ENCODE measurements around the gene TRPV4. TPM values are rescaled to one million over a fixed set of nuclear protein-coding genes. Genes with fewer than 3 reads are reported as not detected.

The TRPV4 gene
- total and polyA plus RNA-seq, 10 of the 15 experiments (the other 5 are each of a cell fraction or from before 2014, with no cell fraction given): not detected

- RAD21 ChIA-PET (ENCODE audit: unreplicated experiment): no interaction called here
- SMC1A ChIA-PET (ENCODE audit: uncharacterized antibody, unreplicated experiment): no interaction called here
- Histone ChIP-seq H3K4me1 (ENCODE audit: control insufficient read depth, insufficient read depth, low read length) (no peaks in the 10 kb centered on the region), H2AFZ (ENCODE audit: control insufficient read depth, low read depth, low read length) (no peak overlapping the region), H3K4me2 (ENCODE audit: control insufficient read depth, insufficient read depth) (no peak overlapping the region), H3K79me2 (ENCODE audit: control insufficient read depth, insufficient read depth, low read length) (no peaks in the 10 kb centered on the region), H4K20me1 (ENCODE audit: control insufficient read depth, insufficient read depth) (no peaks in the 10 kb centered on the region), H3K36me3 (ENCODE audit: control insufficient read depth in 2 of 2, insufficient read depth in 2 of 2, low read length in 1 of 2) (no peaks in the 10 kb centered on the region), H3K27ac (ENCODE audit: control insufficient read depth, insufficient read depth) (no peak overlapping the region), H3K9me3 (replicated peaks; ENCODE audit: control insufficient read depth, insufficient read depth, low read length) (no peaks in the 10 kb centered on the region), H3K9ac (ENCODE audit: control insufficient read depth, insufficient read depth, low read length) (no peak overlapping the region), H3K27me3 (replicated peaks in 1 of 2; ENCODE audit: control insufficient read depth in 2 of 2, insufficient read depth in 2 of 2, low read length in 1 of 2) (no peaks in the 10 kb centered on the region; a peak in 3 of 4 replicates), H3K4me3 (no peak overlapping the region)
- CTCF ChIA-PET: interaction anchor here (0.6 kb wide), 1 partner anchor 1293 kb away, joined by 3 read pairs; no protein-coding TSS in a partner anchor
- DNase-seq (ENCODE audit: low read depth, low spot score) (no peak), FAIRE-seq (no peak), ATAC-seq (no peak)
- WGBS (ENCODE audit: insufficient coverage, insufficient replicate concordance, low lambda C conversion rate, missing lambda C conversion rate): 28% methylated on average over 10 of the region's 10 CpGs
- no TSS peak for BruUV-seq (replicated peaks)
- intact Hi-C loops (cut with micrococcal nuclease; ENCODE audit: unreplicated experiment): no loop called here
- POLR2A ChIA-PET: interaction anchor here (0.5 to 0.6 kb wide), 2 partner anchors 72 to 1869 kb away, joined by 3 to 8 read pairs; no protein-coding TSS in a partner anchor
- in situ Hi-C loops (cut with MboI): no loop called here
- TF ChIP-seq TCF12 (IDR thresholded peaks at IDR 0.05; ENCODE audit: low read depth, low read length) (no peak), ZNF217 (IDR thresholded peaks at IDR 0.05) (no peak), ETV6 (conservative IDR thresholded peaks at IDR 0.05 in 1 of 2, IDR thresholded peaks at IDR 0.05 in 1 of 2; ENCODE audit: borderline replicate concordance in 1 of 2, low read depth in 1 of 2) (no peak)
These were observed 92.4 kb downstream of the TRPV4 start for GRCh38 chr12:109740694-109741245.

GRCh38 chr12:109739747-109740693 is 93.2 kb downstream of the TRPV4 start:
- Histone ChIP-seq H3K27me3 (replicated peaks in 1 of 2; ENCODE audit: control insufficient read depth in 2 of 2, insufficient read depth in 2 of 2, low read length in 1 of 2) (no peaks in the 10 kb centered on the region; a peak in 3 of 4 replicates), H3K36me3 (ENCODE audit: control insufficient read depth in 2 of 2, insufficient read depth in 2 of 2, low read length in 1 of 2) (no peaks in the 10 kb centered on the region), H4K20me1 (ENCODE audit: control insufficient read depth, insufficient read depth) (no peaks in the 10 kb centered on the region), H2AFZ (ENCODE audit: control insufficient read depth, low read depth, low read length) (no peak overlapping the region), H3K27ac (ENCODE audit: control insufficient read depth, insufficient read depth) (no peak overlapping the region), H3K4me3 (no peak overlapping the region), H3K4me2 (ENCODE audit: control insufficient read depth, insufficient read depth) (no peak overlapping the region), H3K9ac (ENCODE audit: control insufficient read depth, insufficient read depth, low read length) (no peak overlapping the region), H3K4me1 (ENCODE audit: control insufficient read depth, insufficient read depth, low read length) (no peaks in the 10 kb centered on the region), H3K9me3 (replicated peaks; ENCODE audit: control insufficient read depth, insufficient read depth, low read length) (no peaks in the 10 kb centered on the region), H3K79me2 (ENCODE audit: control insufficient read depth, insufficient read depth, low read length) (no peaks in the 10 kb centered on the region)
- no TSS peak for BruUV-seq (replicated peaks)
- DNase-seq (ENCODE audit: low read depth, low spot score): no peak
- ChIA-PET RAD21 (ENCODE audit: unreplicated experiment) (no interaction called here), POLR2A (interaction anchor here (0.5 to 0.6 kb wide), 2 partner anchors 71 to 1870 kb away, joined by 3 to 8 read pairs; no protein-coding TSS in a partner anchor), CTCF (interaction anchor here (0.7 to 2.3 kb wide), 2 partner anchors 36 to 142 kb away, joined by 4 to 11 read pairs; no protein-coding TSS in a partner anchor), SMC1A (ENCODE audit: uncharacterized antibody, unreplicated experiment) (no interaction called here)
- FAIRE-seq: no peak
- WGBS (ENCODE audit: insufficient coverage, insufficient replicate concordance, low lambda C conversion rate, missing lambda C conversion rate): 15% methylated on average over 18 of the region's 18 CpGs
- intact Hi-C loops (cut with micrococcal nuclease; ENCODE audit: unreplicated experiment) (no loop called here), in situ Hi-C loops (cut with MboI) (no loop called here)
- TF ChIP-seq GATAD2B (conservative IDR thresholded peaks at IDR 0.05; ENCODE audit: low read depth) (no peak), KDM1A (IDR thresholded peaks at IDR 0.05; ENCODE audit: borderline replicate concordance) (no peak), MLLT1 (IDR thresholded peaks at IDR 0.05) (no peak), RAD21 (IDR thresholded peaks at IDR 0.05; ENCODE audit: insufficient read depth, low read depth, low read length) (0 out of 2 replicates have a peak, but pooled peaks have one; percentile 6)
- TF ChIP-seq, protein P1, sequence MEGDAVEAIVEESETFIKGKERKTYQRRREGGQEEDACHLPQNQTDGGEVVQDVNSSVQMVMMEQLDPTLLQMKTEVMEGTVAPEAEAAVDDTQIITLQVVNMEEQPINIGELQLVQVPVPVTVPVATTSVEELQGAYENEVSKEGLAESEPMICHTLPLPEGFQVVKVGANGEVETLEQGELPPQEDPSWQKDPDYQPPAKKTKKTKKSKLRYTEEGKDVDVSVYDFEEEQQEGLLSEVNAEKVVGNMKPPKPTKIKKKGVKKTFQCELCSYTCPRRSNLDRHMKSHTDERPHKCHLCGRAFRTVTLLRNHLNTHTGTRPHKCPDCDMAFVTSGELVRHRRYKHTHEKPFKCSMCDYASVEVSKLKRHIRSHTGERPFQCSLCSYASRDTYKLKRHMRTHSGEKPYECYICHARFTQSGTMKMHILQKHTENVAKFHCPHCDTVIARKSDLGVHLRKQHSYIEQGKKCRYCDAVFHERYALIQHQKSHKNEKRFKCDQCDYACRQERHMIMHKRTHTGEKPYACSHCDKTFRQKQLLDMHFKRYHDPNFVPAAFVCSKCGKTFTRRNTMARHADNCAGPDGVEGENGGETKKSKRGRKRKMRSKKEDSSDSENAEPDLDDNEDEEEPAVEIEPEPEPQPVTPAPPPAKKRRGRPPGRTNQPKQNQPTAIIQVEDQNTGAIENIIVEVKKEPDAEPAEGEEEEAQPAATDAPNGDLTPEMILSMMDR (IDR thresholded peaks at IDR 0.05 in 2 of 3, conservative IDR thresholded peaks at IDR 0.05 in 1 of 3; ENCODE audit: control insufficient read depth in 2 of 3, extremely low read depth in 1 of 3, insufficient read depth in 1 of 3, low read depth in 3 of 3, low read length in 3 of 3): peak in 2 of 3 experiments; percentile 22 to 35; a peak in 3 of 6 replicates
- TF ChIP-seq, protein P2, sequence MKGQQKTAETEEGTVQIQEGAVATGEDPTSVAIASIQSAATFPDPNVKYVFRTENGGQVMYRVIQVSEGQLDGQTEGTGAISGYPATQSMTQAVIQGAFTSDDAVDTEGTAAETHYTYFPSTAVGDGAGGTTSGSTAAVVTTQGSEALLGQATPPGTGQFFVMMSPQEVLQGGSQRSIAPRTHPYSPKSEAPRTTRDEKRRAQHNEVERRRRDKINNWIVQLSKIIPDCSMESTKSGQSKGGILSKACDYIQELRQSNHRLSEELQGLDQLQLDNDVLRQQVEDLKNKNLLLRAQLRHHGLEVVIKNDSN (IDR thresholded peaks at IDR 0.05; ENCODE audit: borderline replicate concordance, extremely low read length, insufficient read depth, low read depth, low read length): no peak
- peak; percentile 34; the same call in 2 of the 3 replicates for ATAC-seq

All from GM12878 (cell line).